Activated naive CD4-positive, alpha-beta T cell (primary cell): ENCODE measurements around the gene TP63.
"Not testable (repeated sequence)": the region's sequence is repeated elsewhere in the genome, so short reads cannot be mapped to it uniquely, and the experiment has no call there.

ENCODE experiments used
- DNase-seq, 4 experiments: peaks; one replicate each; lab custom pipeline; 2025; lab: John Stamatoyannopoulos, UW

The TP63 gene

DNA sequence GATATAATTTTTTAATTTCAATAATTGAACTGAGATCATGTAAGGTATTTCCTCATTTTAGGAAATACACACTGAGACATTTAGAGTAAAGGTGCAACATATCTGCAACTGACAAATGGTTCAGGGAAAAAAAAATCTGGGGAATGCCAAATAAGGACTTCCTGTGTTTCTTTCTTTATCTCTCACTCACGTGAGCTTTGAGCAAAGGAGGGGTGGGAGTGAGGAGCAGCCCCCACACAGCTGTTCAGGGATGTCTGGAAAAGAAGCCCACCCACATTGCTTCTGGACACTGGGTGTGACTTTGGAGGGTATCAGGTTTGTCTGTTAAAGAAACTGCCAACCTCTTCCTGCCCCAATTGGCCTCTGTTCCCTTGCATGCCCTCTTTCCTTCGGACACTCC, 5.6 kb upstream of the TP63 start:
- no peak for DNase-seq

DNA sequence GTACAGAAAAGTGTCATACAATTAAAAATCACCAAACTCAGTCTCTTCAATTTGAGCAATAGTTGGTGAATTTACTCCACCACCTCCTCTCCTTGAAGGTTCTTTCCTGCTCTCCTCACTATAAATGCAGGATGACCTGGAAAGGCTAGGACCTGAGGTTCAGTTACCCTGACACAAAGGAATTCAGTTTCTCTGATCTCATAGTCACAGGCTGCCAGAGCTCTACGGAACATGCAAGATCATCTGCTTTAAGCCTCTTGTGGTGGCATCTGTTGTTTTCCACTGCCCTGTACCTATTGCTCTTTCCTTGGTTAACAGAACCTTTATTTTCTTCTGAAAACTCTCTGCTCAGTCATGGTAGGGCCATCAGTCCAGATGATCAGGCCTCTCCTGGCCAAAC, 4.9 kb upstream of the TP63 start:
- DNase-seq: no peak

DNA sequence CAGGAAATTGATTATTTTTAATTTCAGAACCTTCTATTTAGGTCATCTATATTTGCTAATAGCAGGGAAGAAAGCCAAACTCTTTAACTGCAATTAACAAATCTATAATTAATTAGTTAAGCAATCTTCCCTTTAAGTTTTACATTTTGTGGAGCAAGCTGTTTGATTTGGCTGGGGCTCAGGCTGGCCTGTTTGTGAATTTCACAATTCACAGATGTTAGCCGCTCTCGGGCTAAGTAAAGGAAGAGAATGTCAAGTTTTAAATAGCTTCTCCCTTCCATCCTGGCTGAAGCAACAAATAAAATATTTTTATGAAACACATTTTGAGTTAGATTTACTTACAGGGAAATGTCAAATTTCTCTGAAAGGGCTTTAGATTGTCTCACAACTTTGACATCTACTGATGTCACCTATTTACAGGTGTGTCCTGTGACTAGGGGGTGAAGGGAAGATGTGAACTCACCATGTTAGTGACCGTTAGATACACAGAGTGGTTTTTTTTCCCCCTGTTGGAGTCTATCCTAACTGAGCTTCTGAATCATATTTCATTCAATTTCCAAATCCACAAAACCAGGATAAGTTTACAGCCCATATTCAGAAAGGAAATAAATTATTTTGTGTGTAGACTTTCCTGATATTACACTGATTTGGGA, 1.3 kb upstream of the TP63 start:
- DNase-seq: no peak

DNA sequence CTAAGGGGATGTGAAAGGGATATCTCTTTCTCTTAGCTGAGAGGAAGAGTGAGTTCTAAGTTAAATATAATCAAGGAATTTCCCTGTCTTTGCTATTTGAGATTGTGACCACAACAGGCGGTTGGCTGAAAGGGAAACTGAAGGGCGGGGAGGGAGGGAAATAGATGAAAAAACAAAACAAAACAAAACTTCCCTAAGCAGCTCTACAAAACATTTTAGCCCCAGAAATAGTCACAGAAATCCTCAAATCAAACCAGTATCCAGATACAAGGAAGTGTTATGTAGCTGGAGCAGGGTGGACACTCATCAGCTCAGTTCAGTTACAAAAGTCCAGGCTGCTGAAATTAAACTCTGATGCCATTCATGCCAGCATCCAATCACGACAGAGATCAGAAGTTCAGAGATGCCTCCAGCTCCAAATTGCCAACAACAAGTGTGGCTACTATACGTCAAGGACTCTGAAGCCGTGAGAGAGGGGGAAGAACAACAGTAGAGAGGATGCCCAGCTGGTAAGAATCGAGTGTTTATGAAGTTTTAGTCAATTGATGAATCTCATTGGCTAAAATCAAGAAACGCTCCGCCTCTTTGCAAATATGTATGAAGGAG, 319 bp upstream of the TP63 start:
- no peak for DNase-seq

DNA sequence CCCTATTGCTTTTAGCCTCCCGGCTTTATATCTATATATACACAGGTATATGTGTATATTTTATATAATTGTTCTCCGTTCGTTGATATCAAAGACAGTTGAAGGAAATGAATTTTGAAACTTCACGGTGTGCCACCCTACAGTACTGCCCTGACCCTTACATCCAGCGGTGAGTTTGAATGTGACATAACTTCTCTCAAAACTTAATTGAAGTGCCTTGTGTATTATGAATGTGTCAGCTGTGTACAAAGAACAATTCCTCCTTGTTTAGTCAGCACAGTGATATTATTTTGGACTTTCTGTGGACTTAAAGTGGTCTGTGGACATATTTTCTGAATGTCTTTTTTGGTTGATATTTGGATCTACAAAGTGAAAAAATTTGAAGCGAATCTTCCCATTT, 220 bp downstream of the TP63 start:
- no peak for DNase-seq

DNA sequence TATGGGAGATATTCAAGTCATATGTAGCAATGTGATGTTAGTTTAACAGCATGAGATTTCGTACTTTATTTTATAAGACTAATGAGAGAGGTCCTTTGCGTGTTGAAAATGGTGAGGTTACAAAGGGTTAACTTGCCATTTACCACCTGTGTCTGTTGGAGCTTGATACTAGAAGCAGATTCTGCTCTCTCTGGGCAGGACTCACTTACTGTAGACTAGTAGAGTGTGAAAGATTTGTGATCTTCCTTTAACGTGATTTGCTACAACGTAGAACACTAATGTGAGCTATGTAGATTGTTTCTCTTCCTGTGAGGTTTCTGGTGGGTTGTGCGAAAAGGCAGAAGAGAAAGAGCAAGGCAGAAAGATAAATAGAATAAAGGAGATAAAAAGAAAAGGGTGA, 1.1 kb downstream of the TP63 start:
- no peak for DNase-seq

DNA sequence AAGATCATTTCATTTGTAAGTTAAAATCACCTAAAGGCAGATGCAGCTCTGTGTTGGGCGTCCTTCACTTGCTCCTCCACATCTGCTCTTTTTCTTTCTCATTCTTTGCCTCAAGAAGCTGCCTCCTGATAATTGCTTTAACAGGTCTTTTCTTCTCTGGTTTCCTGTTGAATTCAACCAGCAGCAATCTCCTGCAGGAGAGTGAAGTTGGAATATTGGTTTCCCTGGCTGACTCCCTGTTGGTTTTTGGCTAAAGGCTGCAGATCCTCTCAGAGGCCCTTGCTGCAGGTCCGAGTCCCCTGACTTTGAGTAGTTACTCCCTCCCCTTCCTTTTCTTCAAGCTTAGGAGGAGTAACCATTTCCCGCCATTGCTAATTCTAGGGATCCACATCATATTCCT, 4.2 kb downstream of the TP63 start:
- DNase-seq: no peak

DNA sequence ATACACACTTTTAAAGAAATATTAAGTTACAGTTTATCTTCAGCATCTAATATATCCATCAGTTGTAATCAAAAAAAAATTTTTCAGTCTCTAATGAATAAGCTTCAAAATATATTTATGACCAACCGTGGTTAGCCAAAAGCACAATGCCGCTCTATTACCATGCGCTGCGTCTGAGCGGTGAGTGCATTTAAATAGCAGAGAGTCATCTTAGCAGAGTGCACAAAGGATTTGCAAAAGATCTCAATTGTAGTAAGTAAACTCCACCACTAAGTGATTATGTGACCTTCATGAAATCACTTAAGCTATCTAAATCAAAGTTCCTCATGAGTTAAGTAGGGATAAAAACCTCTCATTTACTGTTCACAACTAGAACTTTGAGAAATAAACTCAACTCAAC, 4.9 kb downstream of the TP63 start:
- DNase-seq: no peak

DNA sequence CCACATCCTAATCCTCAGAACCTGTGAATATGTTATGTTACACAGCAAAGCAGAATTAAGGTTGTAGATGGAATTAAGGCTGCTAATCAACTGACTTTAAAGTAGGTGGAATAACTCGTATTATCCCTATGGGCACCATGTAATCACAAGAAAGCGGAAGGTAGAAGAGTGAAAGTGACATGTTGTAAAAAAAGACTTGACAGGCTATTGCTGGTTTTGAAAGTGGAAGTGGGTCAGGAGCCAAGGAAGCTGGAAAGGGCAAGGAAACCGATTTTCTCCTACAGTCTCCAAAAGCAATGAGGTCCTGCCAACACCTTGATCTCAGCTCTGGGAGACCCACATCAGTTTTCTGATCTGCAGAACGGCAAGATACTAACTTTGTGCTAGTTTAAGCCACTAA, 6.6 kb downstream of the TP63 start:
- no peak for DNase-seq

DNA sequence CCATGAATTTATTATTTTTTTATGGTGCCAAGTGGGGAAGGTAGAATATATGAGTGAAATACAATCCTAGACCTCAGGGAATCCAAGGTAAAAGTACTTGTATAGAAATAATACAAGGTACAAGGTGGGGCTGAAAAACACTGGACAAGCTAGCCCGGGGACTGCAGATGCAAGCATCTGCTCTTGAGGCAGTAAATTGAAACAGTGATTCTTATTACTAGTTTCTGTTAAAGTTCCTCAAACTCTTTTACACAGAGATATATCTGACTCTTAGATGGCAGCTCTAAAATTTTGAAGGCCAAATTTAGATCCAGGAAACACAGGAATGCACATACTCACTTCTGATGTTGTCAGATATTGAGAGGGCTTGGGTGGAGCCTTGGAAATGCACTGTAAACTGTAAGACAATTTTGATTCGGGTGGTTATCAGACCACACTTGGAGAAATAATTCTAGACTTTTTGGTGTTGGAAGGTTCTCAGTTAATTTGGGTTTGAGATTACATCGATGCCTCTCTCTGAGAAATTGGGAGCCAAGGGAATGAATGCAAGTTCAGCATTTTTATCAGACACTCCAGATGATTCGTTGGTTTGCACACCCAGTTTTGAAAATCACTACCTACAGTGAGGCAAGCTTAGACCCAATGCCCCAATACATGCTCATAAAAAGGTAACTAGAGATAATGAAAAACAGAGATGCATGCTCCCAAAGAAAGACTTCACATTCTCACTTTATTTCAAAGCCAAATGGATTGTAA, 7.3 kb downstream of the TP63 start:
- DNase-seq: no peak

DNA sequence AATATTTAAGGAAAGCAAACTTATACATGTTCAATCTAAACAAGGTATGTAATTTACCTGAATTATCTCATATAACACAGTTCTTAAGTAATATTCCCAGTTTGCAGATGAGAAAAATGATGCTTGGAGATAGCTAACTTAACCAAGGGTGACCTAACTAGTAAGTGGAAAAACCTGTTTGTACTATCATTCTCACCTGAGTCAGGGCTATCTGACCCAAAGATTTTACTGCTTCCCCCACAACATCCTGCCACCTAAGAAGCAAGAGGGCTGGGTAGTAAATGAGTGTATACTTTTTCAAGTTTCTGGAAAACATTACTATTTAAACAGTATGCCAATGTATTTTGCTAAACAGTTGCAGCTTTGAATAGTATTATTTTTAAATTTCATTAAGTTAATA, 10.6 kb downstream of the TP63 start:
- DNase-seq: no peak

DNA sequence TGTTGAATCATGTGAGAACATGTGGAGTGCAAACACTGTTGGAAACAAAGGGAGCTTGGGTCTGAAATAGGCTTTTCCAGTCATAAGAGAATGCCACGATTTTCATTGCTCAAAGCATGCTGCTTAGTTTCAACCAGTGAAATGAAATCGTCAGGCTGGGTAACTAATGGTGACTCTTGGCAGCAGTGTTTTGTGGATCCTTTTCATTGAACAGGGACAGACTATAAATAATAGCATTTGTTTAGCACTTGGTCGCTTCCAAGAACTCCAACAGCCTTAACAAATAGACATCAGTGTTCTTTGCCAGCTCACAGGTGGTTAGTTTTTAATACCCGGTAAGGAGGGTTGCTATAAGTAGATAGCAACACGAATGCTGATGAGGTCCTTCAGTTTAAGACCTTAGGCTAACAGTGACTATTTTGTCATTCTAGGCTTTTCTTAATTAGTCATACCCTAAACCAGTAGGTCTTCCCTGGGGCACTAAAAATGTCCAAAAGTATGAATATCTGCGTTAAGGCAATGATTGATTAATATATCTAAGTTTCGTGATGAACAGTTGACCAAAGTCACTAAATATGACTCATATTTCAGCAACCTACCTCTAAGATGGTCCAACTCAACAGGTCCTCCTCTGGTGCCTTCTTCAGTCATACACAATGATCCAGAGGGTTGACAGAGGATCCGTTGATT, 15.8 kb downstream of the TP63 start:
- DNase-seq: no peak

DNA sequence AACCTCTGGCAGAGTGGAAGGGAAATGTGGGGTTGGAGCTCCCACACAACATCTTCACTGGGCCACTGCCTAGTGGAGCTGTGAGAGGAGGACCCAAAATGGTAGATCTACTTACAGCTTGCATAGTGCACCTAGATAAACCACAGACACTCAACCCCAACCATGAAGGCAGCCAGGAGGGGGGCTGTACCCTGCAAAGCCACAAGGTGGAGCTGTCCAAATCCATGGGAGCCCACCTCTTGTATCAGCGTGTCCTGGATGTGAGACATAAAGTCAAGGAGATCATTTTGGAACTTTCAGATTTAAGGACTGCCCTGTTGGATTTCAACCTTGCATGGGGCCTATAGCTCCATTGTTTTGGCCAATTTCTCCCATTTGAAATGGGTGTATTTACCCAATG, 20.9 kb downstream of the TP63 start:
- DNase-seq: peak in 1 of 4 experiments; percentile 1

DNA sequence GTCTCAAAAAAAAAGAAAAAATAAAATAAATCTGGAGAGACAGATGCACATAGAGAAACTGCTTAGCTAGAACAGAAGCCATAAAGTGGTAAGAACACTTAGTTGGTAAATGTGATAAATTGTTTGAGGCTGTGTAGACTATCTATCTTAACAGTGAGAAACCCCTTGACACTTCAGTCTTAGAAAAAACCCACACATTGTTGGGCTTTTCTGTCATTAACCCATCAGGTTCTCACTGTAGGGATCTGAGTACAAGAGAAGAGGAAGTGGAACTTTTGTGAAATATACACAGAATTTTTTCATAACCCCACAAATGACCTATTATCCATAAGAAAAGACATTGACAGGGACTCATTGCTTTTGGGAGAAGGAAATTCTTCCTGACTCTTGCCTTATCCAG, 24.4 kb downstream of the TP63 start:
- no peak for DNase-seq

DNA sequence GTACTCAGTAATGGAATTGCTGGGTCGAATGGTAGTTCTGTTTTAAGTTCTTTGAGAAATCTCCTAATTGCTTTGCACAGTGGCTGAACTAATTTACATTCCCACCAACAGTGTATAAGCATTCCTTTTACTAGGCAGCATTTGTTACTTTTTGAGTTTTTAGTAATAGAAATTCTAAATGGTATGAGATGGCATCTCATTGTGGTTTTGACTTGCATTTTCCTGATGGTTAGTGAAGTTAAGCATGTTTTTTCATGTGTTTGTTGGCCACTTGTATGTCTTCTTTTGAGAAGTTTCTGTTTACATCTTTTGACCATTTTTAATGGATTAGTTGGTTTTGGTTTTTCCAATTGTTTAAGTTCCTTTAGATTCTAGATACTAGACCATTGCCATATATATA, 28.4 kb downstream of the TP63 start:
- DNase-seq: no peak

DNA sequence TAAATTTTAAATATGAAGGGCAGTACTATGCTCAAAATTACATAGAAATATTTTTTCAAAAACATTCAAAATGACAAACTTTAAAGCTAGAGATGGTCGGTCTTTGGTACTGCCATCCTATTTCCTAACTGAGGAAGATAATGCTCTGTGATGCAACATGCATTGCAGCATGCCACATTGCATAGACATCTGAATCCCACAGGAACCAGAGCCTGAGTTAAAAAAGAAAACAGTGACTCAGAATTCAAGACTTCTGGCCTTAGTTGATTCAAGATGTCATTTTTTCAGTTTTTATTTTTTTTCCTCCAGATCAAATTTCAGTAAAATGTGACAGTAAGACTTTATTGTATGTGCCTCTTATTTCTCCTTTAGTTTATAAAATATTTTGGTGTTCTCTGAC, 33.1 kb downstream of the TP63 start:
- DNase-seq: no peak

DNA sequence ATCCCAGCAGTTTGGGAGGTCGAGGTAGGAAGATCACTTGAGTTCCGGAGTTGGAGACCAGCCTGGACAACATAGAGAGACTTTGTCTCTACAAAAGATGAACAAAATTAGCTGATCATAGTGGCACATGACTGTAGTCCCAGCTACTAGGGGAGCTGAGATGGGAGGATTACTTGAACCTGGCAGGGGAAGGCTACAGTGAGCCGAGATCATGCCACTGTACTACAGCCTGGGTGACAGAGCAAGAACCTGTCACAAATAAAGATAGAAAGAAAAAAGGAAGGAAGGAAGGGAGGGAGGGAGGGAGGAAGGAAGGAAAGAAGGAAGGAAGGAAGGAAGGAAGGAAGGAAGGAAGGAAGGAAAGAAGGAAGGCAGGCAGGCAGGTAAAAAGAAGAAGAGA, 41.2 kb downstream of the TP63 start:
- DNase-seq: not testable (repeated sequence)

DNA sequence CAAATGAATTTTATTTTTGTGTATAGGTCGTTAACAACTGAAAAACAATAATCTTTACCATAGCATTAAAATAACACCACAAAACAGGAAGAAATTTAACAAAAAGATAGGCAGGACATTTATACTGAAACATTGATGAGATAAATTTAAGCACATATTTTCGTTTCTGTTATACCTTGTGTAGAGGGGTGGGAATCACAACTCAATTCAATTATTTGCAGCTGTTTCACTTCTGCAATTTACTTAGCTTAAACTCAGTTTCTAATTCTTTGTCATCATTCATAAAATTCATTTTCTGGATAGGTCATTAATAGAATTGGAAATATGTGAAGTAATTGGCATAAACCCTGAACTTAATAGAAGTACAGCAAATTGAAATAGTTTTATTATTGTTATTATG, 42.3 kb downstream of the TP63 start:
- DNase-seq: no peak

DNA sequence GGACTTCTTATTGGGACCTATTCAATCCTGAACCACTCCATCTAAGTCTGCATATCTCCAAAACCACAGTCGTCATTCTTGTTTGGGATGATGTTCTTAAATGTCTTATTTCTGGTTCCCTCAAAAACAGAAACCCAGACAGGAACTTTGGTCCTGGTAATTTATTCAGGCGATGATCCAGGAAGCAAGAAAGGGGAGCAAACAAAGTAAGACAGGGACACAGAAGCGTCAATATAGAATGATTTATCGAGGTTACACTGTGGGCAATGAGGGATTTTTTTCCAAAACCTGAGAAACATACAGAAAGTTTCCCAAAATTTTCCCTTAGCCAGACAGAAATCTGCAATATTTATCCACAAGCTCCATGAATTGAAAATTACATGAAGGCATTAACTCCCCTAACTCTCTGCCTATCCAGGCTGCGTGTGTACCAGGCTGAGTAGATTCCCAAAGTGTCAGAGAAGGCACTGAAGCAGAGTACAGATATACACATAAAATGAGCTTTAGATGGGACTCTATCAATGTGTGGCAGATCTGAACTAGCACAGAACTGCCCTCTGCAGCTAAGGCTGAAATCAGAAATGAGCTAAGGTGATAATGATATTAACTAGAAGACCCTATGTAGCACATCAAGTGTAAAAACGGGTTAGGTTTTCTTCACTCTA, 43.2 kb downstream of the TP63 start:
- DNase-seq: no peak

DNA sequence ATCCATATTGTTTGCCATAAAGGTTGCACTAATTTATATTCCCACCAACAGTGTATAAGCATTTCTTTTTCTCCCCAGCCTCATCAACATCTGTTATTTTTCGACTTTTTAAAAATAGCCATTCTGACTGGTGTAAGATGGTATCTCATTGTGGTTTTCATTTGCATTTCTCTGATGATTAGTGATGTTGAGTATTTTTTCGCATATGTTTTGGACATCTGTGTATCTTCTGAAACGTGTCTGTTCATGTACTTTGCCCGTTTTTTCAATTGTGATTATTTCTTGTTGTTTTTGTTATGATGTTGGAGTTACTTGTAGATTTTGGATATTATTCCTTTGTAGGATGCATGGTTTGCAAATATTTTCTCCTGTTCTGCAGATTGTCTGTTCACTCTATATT, 46.5 kb downstream of the TP63 start:
- no peak for DNase-seq

DNA sequence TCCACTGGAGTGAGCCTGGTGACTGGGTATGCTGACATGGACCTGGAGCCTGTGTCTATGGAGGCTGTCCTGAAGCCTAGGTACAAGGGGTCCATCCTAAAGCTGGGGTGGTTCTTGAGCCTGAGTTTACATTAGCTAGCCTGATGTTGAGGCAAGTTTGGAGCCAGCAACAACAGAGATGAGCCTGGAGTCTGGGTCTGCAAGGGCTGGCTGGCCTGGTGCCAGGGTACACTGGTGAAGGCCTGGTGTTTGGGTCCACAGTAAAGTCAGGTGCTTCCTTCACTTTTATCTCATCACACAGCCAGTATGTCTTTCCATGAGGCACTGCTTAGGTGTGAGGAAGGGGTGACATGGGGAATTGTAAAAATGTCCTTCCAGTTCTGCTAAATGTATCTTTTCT, 49.5 kb downstream of the TP63 start:
- DNase-seq: no peak

DNA sequence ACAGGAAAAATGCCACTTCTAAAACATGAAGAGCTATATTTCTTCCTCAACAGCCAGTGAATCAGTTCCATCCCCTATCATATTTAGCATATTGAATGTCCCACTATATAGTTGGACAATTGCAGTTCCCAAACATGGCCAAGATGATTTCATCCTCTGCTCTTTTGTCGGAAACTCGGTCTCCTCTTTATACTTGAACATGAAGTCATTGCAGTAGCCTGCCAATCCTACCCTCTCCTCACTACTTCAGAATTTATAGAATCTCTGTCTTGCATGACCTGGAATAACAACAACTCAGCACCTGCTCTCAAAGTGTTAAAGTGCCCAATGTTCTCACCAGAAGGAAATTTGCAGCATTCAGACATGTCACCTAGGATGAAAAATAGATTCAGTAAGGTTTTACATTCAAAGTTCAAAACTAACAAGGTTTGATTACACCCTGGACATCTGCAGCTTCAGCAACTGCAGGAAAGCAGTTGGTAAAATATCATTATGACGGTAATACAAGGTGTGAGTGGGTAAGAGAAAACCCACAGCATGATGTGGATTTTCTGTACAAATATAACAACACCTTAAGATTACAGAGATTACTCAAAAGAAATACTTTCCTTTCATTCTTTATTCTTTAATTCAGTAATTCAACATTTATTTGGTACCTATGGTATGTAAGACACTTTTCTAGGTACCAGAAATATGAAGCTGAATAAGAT, 52.5 kb downstream of the TP63 start:
- DNase-seq: no peak
